Progenitor cell of endocrine pancreas (in vitro differentiated cells): ENCODE measurements around the gene CHRNA5. TPM values are rescaled to one million over a fixed set of nuclear protein-coding genes. Genes with fewer than 3 reads are reported as not detected.
A peak's percentile ranks its signal among the peaks of the same experiment; 100 is the strongest.

Experiments
- DNase-seq: peaks from one replicate; pipeline ENCODE4 v3.0.0; 2021; ENCODE audit warnings: low spot score; ENCODE audit not compliant: unreplicated experiment
- H3K27ac Mint-ChIP-seq: 2 replicates; pipeline ENCODE4 v1.8.0; 2021; ENCODE audit warnings: mild to moderate bottlenecking, moderate library complexity, mixed read lengths
- H3K27me3 Mint-ChIP-seq: 2 replicates; pipeline ENCODE4 v1.8.0; 2021; ENCODE audit warnings: mixed read lengths
- H3K36me3 Mint-ChIP-seq: 2 replicates; pipeline ENCODE4 v1.8.0; 2022; ENCODE audit warnings: mixed read lengths; ENCODE audit not compliant: insufficient read depth
- H3K4me1 Mint-ChIP-seq: 2 replicates; pipeline ENCODE4 v1.8.0; 2021; ENCODE audit warnings: low read depth, mixed read lengths
- H3K4me3 Mint-ChIP-seq: 2 replicates; pipeline ENCODE4 v1.8.0; 2021; ENCODE audit warnings: low read depth, mild to moderate bottlenecking, moderate library complexity, mixed read lengths
- H3K9me3 Mint-ChIP-seq: 2 replicates; pipeline ENCODE4 v1.8.0; 2021; ENCODE audit warnings: low read depth, mixed read lengths
- total RNA-seq: library from RNA; stranded (reverse); gene quantifications from 2 replicates; pipeline ENCODE4 v1.2.1, GENCODE V29; 2021
- TF ChIP-seq, protein P1 (sequence below): fragments of 200-600 bp; sonication (generic); IDR thresholded peaks from one replicate; pipeline ENCODE4 v1.5.0; 2021; ENCODE audit warnings: antibody characterized with exemption, mild to moderate bottlenecking; ENCODE audit not compliant: unreplicated experiment

CHRNA5 gene
- total RNA-seq, 1 donor from 2014 or later = 8.0 TPM

- Mint-ChIP-seq H3K4me1 (no peaks in the 10 kb centered on the region), H3K4me3 (peak overlapping the region; percentile 64), H3K9me3 (no peaks in the 10 kb centered on the region), H3K27ac (no peak overlapping the region), H3K27me3 (peaks cover 56% of the 10 kb centered on the region), H3K36me3 (no peaks in the 10 kb centered on the region)
- peak; percentile 7 for DNase-seq
- TF ChIP-seq, protein P1, sequence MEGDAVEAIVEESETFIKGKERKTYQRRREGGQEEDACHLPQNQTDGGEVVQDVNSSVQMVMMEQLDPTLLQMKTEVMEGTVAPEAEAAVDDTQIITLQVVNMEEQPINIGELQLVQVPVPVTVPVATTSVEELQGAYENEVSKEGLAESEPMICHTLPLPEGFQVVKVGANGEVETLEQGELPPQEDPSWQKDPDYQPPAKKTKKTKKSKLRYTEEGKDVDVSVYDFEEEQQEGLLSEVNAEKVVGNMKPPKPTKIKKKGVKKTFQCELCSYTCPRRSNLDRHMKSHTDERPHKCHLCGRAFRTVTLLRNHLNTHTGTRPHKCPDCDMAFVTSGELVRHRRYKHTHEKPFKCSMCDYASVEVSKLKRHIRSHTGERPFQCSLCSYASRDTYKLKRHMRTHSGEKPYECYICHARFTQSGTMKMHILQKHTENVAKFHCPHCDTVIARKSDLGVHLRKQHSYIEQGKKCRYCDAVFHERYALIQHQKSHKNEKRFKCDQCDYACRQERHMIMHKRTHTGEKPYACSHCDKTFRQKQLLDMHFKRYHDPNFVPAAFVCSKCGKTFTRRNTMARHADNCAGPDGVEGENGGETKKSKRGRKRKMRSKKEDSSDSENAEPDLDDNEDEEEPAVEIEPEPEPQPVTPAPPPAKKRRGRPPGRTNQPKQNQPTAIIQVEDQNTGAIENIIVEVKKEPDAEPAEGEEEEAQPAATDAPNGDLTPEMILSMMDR = no peak
Measured at GRCh38 chr15:78619022-78619950, 54.0 kb downstream of the CHRNA5 start.

- Mint-ChIP-seq H3K9me3 (no peaks in the 10 kb centered on the region), H3K27ac (no peak overlapping the region), H3K27me3 (peaks cover 61% of the 10 kb centered on the region), H3K36me3 (no peaks in the 10 kb centered on the region), H3K4me3 (peak overlapping the region; percentile 64), H3K4me1 (no peaks in the 10 kb centered on the region)
- TF ChIP-seq, protein P1 = peak; percentile 52
- no peak for DNase-seq
Measured at GRCh38 chr15:78620021-78620526, 54.8 kb downstream of the CHRNA5 start.

DNA sequence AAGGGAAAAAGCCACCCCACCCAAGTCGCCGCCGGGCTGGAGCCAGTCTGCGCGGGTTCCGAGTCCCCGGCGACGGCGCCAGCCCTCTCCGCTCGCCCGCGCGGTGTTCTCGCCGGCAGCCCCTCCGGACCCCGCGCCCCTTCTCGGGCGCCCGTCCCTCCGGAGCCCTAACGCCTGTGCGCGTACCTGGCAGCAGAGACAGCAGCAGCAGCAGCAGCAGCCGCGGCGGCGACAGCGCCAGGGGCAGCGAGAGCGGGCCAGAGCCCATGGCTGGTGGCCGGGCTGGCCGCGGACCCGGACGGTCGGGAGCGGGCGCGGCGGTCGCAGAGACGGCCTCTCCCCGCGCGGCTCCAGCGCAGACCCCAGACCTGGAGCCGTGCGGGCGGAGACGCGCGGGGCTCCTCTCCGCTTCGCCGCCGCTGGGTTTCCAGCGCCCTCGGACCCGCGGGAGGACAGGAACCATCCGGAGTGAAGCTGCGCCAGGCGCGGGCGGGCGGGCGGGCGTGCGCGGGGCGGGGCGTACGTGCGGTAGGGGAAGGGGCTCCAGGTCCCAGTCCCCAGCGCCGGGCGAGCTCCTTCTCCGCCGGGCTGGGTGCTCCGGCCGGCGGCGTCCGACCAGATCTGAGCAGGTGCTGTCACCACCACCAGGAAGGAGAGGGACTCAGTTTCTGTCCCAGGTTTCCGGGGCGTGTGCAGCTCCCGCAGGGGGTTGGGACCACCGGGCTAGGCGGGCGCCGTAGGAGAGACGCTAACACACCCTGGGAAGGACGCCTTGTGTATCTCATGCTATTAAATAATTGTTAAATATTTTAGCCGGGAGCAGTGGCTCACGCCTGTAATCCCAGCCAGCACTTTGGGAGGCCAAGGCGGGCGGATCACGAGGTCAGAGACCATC, 55.5 kb downstream of the CHRNA5 start, which contains the start of gene CHRNA3:
CHRNA3 (minus strand) TSS at position 470 of the 895 bp plus-strand sequence; CDS start at position 268, 202 bp downstream.
- DNase-seq = no peak
- TF ChIP-seq, protein P1 = no peak
- Mint-ChIP-seq H3K27me3 (peaks cover 62% of the 10 kb centered on the region), H3K36me3 (no peaks in the 10 kb centered on the region), H3K4me3 (peak within 1 kb of the TSS; percentile 66), H3K4me1 (no peaks in the 10 kb centered on the region), H3K27ac (peak within 1 kb of the TSS; percentile 47), H3K9me3 (no peaks in the 10 kb centered on the region)

DNA sequence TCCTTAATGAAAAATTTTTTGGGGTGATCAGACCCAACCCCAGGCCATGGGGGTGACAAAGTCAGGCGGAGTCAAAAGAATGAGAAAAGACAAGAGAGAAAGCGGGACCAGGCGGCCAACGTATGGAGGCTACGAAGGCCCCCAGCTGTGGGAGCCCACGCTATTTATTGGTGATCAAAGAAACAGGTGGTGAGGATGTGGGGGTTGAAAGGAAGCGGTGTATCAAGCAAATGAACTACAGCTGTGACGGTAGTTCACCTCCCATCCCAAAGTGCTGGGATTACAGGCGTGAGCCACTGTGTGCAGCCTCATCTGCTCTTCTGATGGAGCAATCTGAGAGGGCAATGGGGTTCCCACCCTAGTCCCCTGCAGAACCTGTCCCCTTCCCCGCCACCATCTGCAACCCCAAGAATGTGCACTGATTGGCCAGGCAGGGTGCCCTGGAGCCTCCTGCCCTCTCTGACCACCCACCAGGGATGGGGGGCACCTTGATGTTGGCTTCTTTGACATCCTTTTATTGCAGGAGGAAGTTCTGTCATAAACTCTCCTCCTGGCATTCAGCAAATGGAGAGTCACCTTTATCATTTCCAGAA, 56.6 kb downstream of the CHRNA5 start:
- DNase-seq = no peak
- no peaks in the 10 kb centered on the region for H3K4me1 Mint-ChIP-seq
- no peaks in the 10 kb centered on the region for H3K36me3 Mint-ChIP-seq
- H3K4me3 Mint-ChIP-seq = peak overlapping the region; percentile 66
- peak overlapping the region; percentile 47 for H3K27ac Mint-ChIP-seq
- no peaks in the 10 kb centered on the region for H3K9me3 Mint-ChIP-seq
- TF ChIP-seq, protein P1 = no peak
- peaks cover 69% of the 10 kb centered on the region for H3K27me3 Mint-ChIP-seq
